Measurements from ENCODE around the gene LDHAL6B.

DNA sequence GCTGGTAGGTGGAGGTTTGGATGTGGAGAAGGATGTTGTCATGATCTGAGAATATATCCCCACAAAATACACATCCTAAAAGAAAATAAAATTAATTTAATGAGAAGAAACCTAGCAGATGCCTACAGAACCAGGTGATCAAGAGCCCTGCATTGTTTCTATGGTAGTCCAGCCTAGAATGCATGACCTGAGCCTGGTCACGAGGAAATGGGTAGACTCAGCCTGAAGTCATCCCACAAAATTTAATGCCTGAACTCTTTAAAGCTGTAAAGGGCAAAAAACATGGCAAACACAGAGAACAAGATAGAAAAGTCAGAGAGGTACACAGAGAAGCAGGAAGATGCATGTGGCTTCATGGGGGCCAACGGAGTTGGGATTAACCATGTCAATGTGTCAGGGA is 36.0 kb downstream of the LDHAL6B start:
- TF ChIP-seq, protein P1, sequence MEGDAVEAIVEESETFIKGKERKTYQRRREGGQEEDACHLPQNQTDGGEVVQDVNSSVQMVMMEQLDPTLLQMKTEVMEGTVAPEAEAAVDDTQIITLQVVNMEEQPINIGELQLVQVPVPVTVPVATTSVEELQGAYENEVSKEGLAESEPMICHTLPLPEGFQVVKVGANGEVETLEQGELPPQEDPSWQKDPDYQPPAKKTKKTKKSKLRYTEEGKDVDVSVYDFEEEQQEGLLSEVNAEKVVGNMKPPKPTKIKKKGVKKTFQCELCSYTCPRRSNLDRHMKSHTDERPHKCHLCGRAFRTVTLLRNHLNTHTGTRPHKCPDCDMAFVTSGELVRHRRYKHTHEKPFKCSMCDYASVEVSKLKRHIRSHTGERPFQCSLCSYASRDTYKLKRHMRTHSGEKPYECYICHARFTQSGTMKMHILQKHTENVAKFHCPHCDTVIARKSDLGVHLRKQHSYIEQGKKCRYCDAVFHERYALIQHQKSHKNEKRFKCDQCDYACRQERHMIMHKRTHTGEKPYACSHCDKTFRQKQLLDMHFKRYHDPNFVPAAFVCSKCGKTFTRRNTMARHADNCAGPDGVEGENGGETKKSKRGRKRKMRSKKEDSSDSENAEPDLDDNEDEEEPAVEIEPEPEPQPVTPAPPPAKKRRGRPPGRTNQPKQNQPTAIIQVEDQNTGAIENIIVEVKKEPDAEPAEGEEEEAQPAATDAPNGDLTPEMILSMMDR (IDR thresholded peaks at IDR 0.05), result no peak
- TF ChIP-seq POLR2AphosphoS5 (IDR thresholded peaks at IDR 0.05) (no peak), POLR2A (IDR thresholded peaks at IDR 0.05) (no peak)
